T follicular helper cell (primary cell): ENCODE results near the gene FTO.

ENCODE experiments used
- DNase-seq: peaks from one replicate; pipeline ENCODE4 v3.0.0-alpha.2; 2020; ENCODE audit warnings: low read depth

Gene FTO

DNA sequence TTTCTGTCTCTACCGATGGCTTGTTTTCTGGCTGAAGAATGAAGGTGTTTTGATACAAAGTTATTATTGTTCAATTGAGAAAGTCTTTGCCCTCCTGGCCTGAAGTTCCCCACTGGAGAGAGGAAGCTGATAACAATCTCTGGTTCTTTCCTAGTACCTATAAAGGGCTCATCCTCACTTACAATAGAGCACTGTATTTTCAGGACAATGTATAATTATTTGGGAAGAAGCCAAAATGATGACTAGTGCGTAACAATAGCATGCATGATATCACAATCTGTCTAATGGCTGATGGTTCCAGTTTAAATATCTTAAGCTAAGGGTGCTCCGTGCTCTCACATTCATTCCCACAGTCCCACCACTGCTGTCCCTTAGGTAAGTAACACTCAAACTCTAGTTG is 351.9 kb downstream of the FTO start:
- DNase-seq: no peak

DNA sequence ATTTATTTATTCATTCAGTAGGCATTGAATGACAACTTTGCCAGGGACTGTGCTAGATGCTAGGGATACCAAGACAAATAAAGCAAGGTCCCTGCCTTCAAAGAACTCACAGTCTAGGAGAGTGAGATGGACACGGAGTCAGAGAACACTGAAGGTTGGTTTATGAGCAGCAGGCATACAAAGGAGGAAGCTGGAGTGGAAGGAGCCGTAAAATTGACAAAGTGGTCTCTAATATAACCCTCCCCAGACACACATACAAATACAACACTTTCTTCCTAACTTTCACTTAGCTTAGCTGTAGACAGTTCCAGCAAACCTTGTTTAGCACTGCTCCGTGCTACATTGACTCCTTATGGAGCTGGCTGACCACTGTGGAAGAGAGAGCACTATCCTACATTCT is 353.0 kb downstream of the FTO start:
- no peak for DNase-seq

DNA sequence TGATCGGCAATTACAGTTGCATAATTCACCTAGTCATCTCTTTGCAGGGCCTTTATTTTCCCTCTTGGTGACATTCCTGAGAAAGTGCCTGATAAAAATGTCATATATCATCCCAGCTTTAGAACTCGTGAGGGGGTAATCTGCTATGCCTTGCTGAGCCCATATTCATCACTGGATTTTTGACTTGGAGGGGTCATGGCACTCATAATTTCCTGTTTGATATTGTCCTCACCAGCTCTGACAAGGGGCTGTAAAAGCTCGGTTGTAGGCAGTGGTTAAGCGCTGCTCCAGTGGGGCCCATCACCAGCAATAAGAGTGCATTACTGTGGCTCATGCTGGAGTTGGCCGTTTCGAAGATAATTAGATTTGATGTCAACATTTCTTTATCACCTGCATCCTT is 355.4 kb downstream of the FTO start:
- no peak for DNase-seq

DNA sequence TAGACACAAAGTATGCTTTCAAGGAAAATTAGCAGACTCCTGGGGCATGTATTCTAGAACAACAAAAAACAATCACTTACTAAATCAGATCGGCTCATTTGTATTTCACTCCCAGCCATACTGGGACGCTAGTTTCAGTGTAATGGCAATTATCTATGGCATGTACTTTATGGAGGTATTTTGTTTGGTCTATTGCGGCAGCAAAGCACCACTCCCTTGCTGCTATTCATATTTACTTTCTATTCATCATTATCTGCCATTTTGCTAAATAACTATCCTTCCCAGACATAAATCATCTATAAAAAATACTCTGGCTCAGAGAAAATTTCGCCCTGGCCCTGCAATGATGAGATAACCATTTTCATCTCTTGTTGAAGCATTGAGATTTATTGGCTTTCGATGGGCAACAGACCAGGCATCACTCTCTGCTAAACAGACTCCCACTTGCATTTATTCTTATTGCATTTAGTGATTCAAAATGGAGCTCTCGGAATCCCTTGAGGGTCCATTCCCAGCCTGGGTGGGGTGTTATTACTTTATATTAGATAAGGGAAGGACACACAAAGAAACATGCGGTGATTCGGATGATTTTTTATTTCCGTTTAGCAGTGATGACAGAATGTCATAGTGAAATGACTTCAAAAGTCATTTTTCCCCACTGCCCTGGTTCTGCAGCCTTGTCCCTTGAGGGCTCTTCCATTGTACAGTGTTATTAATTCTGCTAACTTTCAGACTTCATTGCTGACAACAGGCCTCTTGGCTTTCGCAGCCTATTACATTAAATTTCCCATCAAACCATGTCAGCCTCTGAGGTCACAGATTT is 356.9 kb downstream of the FTO start:
- DNase-seq: no peak

DNA sequence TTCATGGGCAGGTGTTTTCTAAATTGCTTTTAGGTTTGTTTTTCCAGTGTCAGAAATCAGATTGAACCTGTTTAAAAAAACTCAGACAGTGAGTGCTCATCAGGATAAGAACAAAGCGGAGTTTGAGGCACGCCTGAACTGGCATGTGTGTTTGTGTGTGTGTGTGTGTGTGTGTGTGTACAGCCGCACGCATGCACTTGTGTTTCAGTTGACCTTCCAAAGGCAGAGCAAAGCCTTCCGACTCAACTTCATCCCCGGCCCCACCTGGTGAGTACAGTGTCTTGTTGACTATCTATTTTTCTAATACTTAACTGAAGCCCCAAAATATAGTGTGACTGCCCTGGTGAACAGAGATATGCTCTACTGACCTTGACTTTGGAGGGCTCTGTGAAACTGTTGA is 357.5 kb downstream of the FTO start:
- DNase-seq: no peak

DNA sequence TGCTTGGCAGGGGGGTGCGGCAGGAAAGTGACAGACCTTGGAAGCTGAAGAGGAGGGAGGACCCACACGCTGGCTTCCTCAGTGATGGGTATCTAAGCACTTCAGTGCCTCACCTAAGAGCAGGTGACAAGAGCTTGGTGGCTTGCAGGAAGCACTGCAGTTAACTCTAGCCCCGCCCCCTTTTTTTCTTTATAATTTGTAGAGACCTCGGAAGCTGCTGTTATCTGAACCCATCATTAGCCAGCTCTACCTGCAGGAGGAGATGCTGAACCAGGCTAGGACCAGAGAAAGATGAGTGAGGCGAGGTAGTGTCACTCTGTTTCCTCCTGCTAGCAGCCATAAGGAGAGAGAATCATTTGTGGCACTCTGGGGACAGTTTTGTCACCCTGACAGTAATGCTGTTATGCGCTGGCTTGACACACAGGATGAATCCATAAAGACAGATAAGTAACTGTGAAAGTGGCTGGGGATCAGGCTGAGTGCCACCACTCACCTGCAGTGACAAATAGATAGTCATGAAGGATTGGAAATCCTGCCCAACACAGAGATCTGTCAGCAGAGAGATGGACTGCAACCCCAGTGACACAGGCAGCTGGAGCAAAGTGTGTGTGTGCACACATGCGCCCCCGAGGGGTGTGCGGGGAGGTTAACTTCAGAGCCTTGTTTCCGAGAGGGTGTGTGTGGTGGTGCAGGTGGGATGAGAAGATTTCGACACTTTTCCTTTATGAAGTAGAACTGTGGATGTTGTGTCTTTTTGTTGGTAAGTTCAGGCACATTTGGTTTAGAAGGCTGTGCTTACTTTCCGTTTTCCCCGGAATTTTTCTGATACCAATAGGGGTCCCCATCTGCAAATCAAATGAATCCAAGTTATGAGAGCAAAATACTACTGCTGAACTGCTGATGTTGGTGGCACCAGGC is 358.7 kb downstream of the FTO start:
- DNase-seq: no peak

DNA sequence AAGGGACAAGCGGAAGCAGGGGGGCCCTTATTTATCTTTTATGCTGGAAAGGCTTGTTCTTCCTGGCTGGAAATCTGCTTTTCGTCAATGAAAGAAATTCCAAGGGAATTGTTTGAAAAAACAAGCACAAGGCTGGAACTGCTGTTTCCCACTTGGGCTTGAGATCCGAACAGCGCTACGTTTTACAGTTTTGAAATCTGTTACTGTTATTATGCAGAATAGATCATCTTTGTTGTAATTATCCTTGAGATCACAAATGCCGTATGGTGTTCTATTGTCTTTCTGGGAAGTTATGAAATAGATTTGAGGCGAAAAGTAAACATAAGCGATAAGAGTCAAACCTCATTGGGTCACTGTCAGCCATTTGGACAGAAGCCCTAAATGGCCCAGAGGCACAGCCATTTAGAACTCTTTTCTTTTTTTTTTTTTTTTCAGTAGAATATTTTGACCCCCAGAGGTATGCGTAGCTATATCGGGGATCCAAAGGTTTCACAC is 359.4 kb downstream of the FTO start:
- DNase-seq: no peak

DNA sequence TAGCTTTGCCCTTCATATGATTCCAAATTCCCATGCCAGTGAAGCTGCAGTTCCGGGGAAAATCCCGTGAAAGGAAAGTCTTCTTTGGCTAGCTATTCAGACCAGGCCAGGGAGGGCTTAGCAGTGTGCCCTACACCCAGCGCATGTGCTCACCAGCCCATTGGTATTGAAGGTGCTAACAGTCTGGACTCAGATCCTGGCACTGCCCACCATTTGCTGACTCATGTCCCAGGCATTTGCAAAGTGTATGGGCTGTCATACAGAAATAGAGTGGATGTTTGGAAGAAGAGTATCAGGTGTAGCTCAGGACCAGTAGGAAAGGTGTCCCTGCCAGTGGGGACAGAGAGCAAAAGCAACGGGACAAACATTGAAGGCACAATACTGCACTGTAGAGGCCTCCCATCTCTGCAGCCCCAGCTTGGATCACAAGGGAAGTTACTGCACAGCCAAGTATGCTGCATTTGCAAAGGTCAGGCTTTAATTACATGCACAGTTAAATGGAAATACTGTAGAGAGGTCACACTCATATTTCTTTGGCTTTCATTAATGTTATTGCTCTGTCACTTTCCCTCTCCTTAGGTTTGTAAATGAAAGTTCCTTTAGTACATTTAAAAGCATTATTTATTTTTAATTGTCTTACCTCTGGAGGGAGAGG is 362.6 kb downstream of the FTO start:
- DNase-seq: no peak

DNA sequence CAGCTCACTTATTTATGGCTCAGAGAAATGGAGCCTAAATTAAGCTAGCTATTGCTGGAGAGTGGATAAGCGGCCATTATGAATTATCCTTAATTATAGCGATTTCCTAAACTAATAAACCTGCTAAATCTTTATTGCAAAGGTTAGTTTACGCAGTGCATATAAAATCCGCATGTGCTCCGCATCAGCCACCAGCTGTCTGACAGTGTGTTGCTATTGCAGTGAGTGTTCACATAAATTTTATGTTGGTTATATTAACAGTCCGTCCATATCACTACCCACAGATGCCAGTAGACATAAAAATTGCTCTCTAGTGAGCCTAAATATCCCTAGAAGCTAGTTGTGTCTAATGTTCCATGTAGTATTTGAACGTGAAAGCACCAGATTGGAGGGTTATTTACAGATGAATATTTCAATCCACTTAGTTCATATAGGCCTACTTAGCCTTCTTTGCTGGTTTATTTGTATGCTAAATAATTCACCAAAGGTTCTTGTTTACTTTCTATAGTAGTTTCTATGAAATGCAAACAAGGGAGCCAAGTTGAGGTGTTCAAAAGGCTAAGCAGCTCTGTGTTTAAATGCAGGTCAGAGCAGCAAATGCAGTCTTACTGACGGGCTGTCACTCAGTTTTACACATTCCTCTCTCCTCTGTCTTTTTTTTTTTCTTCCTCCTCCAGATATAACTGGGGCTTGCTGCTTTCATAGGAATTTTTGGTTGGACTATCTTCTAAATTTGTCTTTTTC is 363.5 kb downstream of the FTO start:
- no peak for DNase-seq

DNA sequence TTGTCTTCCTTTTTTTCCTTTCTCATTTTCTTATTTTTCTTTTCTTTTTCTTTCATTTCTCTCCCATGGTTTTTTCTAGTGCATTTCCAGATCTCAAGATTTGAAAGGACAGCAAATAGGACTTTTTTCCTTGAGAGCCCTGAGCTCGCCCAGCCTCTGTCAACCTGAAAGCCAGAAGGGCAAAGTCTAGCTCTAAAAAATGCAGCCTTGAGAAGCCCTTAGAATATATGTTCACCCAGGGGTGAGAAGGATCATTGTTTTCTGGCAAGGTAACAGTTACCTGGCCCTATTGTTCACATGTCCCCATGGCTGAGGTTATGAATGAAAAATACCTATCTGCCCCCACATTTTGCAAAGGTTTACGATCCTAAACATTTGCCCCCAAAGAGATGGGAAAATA is 364.3 kb downstream of the FTO start:
- no peak for DNase-seq

DNA sequence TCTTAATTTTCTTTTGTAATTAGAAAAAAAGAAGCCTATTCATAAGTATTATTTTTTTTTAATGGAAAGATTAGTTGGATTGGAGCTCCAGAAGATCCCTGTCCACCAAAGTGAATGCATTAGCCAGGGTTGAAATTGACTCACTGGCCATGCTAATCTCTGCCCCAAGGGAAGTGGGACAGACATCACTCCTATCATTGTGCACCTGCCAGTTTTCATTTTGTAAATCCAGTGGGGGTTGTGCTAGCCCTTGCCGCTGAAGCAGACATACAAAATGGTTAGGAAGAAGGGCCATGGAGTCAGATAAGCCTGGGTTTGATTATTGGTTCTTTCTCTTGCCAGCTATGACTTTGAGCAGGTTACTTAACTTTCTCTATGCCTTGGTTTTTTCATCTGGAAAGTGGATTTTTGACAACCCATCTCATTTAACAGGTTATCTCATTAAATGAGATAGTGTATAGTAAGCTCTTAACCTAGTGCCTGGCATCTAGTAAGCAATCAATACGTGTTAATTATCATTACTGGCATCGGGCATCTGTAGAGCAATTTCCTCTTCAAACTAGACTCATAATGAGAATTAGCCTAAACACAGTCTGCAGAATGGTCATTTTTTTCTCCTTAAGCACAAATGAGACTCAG is 365.8 kb downstream of the FTO start:
- no peak for DNase-seq

DNA sequence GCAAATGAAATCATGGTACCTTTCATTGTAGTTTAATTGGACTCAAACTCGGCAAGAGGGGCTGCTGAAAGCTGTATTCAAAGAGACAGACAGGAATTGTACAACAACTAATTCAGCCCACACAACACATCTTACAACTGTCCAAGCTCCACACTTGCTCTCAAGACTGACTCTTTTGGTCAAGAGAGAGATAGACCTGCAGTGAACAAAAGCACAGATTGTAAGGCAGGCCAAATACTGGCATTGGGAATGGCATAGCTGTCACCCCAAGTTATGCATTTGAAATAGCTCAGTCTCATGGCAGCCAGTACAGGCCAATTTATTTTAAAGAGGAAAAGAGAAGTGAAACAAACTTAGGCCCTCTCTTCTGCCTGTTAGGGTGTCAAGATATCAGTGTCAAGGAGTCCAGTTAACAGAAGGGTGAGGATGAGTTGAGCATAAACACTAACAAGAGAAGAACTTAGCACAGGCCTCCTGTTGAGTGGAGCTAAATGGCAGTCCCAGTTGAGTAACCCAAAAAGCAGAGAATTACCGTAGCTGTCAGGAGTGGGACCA is 366.9 kb downstream of the FTO start:
- no peak for DNase-seq

DNA sequence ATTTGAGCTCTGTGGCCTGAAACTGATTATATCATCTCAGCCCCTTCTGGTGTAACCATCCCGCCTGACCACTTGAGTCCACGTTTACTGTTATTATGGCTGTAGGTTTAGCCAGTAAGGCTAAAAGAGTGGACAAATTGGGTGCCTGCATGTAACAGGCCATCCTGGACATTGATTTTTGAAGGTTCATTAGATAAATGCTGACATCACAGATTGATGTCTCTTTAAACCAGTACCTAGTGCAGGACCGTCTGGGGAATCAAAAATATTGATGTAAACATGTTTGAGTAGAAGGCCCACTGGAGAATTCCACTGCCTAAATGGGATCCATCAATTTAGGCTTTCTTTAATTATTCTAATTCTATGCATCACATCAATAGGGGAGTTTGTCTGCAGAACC is 367.6 kb downstream of the FTO start:
- DNase-seq: no peak

DNA sequence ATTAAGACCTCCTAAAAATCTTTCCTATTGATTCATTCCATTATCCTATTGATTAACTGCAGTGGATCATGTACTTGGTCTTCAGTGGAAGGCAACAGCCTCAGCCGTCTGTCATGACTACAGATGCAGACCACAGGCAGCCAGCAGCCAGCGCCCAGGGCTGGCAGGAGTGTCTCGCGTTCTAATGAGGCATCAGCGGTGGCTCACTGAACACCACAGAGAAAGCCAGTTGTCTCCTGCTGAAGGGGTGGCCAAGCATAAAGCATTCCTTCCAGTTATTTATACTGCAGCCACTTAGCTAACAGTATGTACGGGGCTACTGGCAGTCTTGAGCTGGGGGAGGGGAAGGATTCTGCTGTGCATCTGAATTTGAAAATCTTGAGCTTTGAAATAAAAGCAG is 368.3 kb downstream of the FTO start:
- DNase-seq: no peak

DNA sequence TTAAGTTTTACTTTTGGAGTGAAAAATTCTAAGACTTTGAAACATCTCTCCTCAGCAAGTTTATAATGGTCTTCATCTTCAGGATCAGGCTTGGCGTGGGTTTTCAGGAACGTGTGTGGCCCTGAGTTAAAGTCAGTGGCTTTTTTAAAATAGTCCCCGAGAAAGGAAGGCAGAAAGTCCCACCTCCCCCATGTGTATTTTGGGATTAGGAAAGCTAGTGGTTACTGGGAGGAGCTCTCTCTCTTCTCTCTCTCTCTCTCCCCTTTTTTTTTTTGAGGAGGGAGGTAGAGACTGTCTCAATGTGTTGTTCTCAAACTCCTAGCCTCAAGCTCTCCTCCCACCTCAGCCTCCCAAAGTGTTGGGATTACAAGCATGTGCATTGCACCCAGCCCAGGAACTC is 369.4 kb downstream of the FTO start:
- no peak for DNase-seq

DNA sequence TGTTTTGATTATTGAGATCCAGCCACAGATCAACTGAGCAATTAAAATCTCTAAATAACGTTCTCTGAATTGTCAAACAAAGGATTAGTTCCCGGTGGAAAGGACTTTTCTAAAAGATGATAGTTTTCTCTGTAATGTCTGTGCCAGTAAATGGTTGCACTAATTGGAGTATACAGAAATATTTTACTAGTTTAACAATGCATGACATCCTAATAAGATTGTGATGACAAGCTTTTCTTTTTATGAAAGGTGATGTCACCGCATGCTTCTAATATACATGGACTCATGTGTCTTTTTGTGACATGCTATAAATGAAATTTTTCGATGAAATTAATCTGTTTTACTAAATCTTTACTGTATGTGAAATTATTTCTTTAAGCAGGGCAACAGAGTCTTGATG is 371.5 kb downstream of the FTO start:
- no peak for DNase-seq

DNA sequence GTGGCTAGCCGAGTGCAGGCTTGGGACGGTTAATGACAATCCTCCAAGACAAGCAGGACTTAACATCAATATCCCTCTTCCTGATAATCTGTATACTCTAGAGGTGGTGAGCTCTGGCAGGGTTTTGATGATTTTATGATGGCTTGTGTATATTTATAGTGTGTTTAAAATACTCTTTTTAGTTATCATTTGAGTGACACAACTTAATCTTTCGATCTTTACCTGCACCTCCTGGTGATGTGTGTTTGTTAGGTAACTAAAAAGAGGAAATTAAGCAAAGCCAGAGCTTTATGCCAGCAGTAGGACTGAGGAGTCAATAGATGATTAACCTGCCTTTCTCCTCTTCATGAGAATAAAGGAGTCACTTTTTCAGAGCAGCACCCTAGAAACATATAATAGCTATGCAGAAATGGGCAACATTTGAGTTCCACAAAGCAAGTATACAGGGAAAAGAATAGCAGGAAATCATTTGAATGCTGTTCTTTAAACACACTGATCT is 372.1 kb downstream of the FTO start:
- DNase-seq: no peak

DNA sequence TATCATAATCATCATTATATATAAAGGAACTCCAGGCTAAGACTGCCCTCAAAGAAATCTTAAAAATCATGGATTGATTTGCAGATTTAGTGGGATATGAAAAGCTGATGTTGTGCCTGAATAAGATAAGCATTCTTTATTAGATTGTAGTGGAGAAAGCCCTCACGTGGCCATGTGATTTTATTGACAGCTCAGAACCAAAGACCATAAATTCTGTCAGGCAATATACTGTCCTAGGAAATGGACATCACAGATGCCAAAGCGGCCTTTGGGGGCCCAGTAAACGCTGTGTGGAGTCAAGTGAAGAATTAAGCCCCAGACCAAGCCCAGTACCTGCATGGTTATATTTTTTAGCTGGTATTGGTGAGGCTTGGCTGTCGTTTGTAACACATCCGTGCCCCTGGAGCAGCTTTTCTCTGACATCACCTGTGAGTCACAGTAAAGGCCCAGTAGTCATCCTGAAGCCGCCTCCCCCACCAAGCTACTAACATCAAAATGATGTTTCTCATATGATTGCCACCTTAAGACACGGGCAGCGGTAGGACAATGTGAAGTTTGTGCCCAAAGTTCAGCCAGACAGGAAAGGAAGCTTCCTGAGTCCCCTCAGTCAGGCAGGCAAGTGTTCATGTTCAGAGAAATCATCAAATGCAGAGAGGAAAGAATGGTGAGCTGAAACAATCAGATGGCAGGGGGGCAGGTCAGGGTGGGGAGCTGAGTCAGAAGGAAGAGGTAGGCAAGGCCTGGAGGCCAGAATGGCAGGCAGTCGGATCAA is 373.3 kb downstream of the FTO start:
- no peak for DNase-seq

DNA sequence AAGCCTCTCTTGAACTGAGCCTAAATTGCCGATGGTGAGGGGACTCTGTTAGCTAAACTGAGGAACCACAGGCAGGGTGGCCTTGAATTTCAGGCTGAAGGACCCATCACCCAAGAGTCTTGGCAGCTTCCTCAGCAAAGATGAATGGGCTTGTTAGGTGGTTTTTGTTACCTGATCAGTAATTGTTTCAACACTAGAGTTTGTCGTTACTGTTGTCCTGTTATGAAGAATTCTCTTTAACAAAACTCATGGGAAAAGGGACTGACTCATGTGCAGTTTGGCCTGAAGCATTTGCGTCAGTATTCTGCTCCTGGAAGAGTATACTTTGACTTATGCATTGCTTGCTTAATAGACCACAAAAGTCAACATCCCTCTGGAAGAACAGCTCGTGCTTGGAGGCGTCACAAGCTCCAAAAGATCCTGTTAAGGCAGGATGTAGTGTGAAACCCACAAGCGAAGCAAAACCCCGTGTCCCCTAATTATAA is 376.6 kb downstream of the FTO start:
- DNase-seq: no peak

DNA sequence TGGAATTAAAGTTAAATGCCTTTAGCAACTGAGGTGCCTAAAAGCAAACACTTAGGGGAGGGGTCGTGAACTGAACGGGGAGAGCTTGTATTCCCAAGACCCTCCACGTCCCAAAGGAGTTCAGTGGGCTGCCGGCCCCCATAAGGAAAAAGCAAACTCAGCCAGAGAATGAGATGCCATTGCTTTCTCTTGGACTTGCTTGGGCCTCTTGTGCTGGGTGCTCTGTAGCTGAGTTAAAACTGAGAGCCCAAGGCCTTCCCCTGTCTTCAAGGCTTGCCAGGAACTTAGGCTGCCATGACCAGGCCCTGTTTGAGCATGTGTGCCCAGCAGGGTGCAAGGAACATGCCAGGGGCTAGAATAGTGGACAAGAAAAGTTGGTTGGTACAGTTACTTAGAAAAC is 382.8 kb downstream of the FTO start:
- no peak for DNase-seq
